Activated CD8-positive, alpha-beta T cell treated with anti-CD3 and anti-CD28 coated beads, Interleukin-2, amount 10 ng/mL, durations not matched to agents 7 days and 5 days (primary cell): ENCODE data around the gene OR2V2. TPM values are rescaled to one million over a fixed set of nuclear protein-coding genes. Genes with fewer than 3 reads are reported as not detected.
"Not testable (repeated sequence)": the region's sequence is repeated elsewhere in the genome, so short reads cannot be mapped to it uniquely, and the experiment has no call there.

Source experiments
- ATAC-seq: fragments of 150-1000 bp; cut with Tn5 transposase; one replicate; pipeline ENCODE4 v1.10.0; 2021; ENCODE audit warnings: moderate library complexity
- CTCF ChIA-PET: fragments of 350-600 bp; sonication (Branson Sonifier 250); formaldehyde crosslinking; loops from one replicate; lab custom pipeline; 2021; ENCODE audit warnings: antibody characterized with exemption; lab: Charles Lee
- POLR2A ChIA-PET: fragments of 350-600 bp; sonication (Branson Sonifier 250); formaldehyde crosslinking; loops from one replicate; lab custom pipeline; 2021; ENCODE audit warnings: antibody characterized with exemption; lab: Charles Lee
- DNase-seq: peaks from one replicate; pipeline ENCODE4 v3.0.0-alpha.2; 2020
- H3K27ac Mint-ChIP-seq: one replicate; pipeline ENCODE4 v1.8.0; 2021; ENCODE audit warnings: mild to moderate bottlenecking, mixed read lengths
- H3K27me3 Mint-ChIP-seq: one replicate; pipeline ENCODE4 v1.8.0; 2021; ENCODE audit warnings: low read depth, mixed read lengths
- H3K36me3 Mint-ChIP-seq: one replicate; pipeline ENCODE4 v1.8.0; 2021; ENCODE audit warnings: low read depth, mixed read lengths
- H3K4me1 Mint-ChIP-seq: one replicate; pipeline ENCODE4 v1.8.0; 2021; ENCODE audit warnings: low read depth, mixed read lengths
- H3K4me3 Mint-ChIP-seq: one replicate; pipeline ENCODE4 v1.8.0; 2021; ENCODE audit warnings: mild to moderate bottlenecking, mixed read lengths
- H3K9me3 Mint-ChIP-seq: one replicate; pipeline ENCODE4 v1.8.0; 2022; ENCODE audit warnings: mixed read lengths; ENCODE audit not compliant: insufficient read depth
- total RNA-seq, 2 experiments: library from RNA; stranded (reverse); gene quantifications; one replicate each; pipeline ENCODE4 v1.2.3, GENCODE V29; 2021

OR2V2 gene
- total RNA-seq, 2 experiments from 2014 or later, result not detected

DNA sequence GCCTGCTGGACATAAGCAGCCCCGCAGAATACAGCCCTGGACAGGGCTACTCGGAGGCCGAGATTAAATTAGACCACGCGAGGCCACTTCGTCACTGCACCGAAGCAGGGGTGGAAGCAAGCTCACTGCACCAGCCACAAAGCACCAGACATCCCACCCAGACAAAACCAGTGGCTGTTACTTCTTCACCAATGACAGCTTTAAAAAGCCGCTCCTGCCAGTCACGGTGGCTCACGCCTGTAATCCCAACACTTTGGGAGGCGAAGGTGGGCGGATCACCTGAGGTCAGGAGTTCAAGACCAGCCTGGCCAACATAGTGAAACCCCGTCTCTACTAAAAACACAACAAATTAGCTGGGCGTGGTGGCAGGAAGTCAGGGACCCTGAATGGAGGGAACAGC is 30.2 kb downstream of the OR2V2 start:
- not testable (repeated sequence) for ATAC-seq, H3K36me3 Mint-ChIP-seq, H3K27ac Mint-ChIP-seq, DNase-seq, H3K27me3 Mint-ChIP-seq, H3K4me3 Mint-ChIP-seq, H3K9me3 Mint-ChIP-seq
- peaks cover 23% of the 10 kb centered on the region for H3K4me1 Mint-ChIP-seq
- ChIA-PET CTCF (interaction anchor here (1.1 kb wide), 1 partner anchor 9 kb away, joined by 6 read pairs; no protein-coding TSS in a partner anchor), POLR2A (interaction anchor here (0.8 kb wide), 1 partner anchor 46 kb away, joined by 3 read pairs; the partner anchor contains the start of gene TRIM41)

DNA sequence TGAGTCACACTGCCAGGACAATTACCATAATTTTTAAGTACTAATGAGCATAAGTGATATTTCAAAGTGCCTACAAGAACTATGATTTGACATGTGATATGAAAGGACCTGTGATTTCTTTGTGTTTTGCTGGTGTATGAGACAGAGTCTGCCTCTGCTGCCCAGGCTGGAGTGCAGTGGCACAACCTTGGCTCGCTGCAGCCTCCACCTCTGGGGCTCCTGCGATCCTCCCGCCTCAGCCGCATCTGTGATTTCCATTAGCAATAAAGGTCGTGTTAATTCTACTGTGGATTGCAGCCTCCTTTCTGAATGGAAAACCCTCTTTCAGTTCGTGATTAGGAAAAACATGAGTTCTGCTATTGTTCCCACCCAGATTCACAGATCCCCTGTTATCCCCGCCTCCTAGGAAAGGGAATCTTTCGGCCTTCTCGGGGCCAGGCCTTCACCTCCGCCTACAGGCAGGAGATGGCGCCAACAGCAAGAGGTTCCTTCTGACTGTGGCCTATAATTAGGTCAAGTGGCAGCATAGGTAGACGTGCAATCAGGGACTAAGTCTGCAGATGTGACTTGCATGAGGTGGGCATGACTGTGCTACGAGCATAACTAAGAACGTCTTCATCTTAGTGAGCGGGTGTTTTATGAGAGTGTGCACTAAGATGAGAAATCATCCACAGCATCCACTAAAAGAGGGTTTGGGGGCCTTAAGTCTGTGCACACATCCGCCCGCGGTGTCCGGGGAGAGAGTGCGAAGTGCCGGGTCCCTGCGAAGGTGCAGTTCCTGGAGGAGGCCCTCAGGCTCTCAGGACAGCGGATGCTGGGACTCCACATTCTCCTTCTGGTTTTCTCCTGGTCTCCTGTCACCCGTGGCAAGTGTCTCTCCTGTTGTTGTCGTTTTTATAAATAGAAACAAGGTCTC is 34.5 kb downstream of the OR2V2 start:
- POLR2A ChIA-PET, result no interaction called here
- DNase-seq (peak; percentile 77), ATAC-seq (peak; percentile 69)
- Mint-ChIP-seq H3K36me3 (no peaks in the 10 kb centered on the region), H3K4me3 (no peak overlapping the region), H3K27me3 (no peaks in the 10 kb centered on the region), H3K9me3 (no peaks in the 10 kb centered on the region), H3K27ac (peak overlapping the region; percentile 15), H3K4me1 (peaks cover 34% of the 10 kb centered on the region)
- CTCF ChIA-PET, result interaction anchor here (1.0 kb wide), 1 partner anchor 26 kb away, joined by 4 read pairs; no protein-coding TSS in a partner anchor

DNA sequence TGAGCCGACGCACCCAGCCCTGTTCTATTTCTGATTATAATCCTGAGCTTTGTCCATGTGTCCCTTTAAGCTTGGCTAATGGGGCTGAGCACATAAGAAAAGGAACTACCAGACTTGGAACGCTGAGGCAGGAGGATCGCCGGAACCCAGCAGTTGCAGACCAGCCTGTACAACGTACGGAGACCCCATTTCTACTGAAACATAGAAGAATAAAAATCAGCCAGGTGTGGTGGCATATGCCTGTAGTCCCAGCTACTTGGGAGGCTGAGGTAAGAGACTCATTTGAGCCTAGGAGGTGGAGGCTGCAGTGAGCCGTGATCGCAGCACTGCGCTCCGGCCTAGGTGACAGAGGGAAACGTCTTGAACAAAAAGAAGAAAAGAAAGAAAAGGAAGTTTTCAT is 35.3 kb downstream of the OR2V2 start:
- ATAC-seq (no peak), DNase-seq (no peak)
- no peaks in the 10 kb centered on the region for H3K9me3 Mint-ChIP-seq
- POLR2A ChIA-PET, result no interaction called here
- CTCF ChIA-PET, result interaction anchor here (1.0 kb wide), 1 partner anchor 25 kb away, joined by 4 read pairs; no protein-coding TSS in a partner anchor
- no peaks in the 10 kb centered on the region for H3K36me3 Mint-ChIP-seq
- H3K27me3 Mint-ChIP-seq, result no peaks in the 10 kb centered on the region
- H3K27ac Mint-ChIP-seq, result peak overlapping the region; percentile 56
- peak overlapping the region; percentile 54 for H3K4me3 Mint-ChIP-seq
- H3K4me1 Mint-ChIP-seq, result peaks cover 38% of the 10 kb centered on the region

DNA sequence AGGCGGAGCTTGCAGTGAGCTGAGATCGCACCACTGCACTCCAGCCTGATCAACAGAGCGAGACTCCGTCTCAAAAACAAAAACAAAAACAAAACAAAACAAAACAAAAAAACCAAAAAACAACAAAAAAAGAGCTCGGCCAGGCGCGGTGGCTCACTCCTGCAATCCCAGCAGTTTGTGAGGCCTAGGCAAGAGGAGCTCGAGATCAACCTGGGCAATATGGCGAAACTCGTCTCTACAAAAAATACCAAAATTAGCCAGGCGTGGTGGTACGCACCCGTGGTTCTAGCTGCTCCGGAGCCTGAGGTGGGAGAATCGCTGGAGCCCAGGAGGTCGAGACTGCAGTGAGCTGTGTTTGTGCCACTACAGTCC is 37.4 kb downstream of the OR2V2 start:
- no peak for ATAC-seq
- no peak for DNase-seq
- Mint-ChIP-seq H3K27ac (peak overlapping the region; percentile 90), H3K4me1 (peaks cover 49% of the 10 kb centered on the region), H3K27me3 (no peaks in the 10 kb centered on the region), H3K4me3 (peak overlapping the region; percentile 84), H3K9me3 (no peaks in the 10 kb centered on the region), H3K36me3 (peaks cover 7% of the 10 kb centered on the region)
- ChIA-PET CTCF (interaction anchor here (0.7 to 2.4 kb wide), 17 partner anchors 8 to 76 kb away, joined by 3 to 25 read pairs (median 4); partner anchors contain the start of genes TRIM41, TRIM52 and TRIM7), POLR2A (interaction anchor here (0.6 to 2.1 kb wide), 12 partner anchors 10 to 354 kb away, joined by 3 to 12 read pairs (median 3); partner anchors contain the start of genes RACK1, TRIM41 and TRIM52)

DNA sequence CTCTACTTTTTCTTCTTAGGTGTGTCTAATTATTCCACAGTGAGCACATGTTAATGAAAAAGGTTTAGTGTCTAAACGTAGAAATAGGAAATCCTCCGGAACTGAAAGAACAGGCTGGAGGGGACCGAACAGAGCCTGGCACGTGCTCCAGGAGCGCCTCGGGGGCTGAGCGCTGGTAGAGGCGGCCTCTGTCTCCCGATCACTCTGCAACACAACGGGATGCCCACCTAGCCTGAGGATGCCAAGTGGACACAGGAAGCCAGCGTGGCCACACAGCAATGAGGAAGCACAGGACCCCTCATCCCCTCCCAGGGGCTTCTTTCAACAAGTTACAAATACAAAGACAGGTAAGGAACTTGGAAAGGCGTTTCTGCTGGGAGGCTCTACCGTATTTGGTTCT is 38.2 kb downstream of the OR2V2 start:
- ChIA-PET CTCF (interaction anchor here (0.8 to 2.4 kb wide), 6 partner anchors 13 to 70 kb away, joined by 3 to 25 read pairs (median 12); partner anchors contain the start of gene TRIM41), POLR2A (interaction anchor here (1.1 to 2.1 kb wide), 6 partner anchors 13 to 76 kb away, joined by 3 to 12 read pairs (median 6); partner anchors contain the start of genes TRIM41 and TRIM52)
- H3K27ac Mint-ChIP-seq, result no peak overlapping the region
- no peaks in the 10 kb centered on the region for H3K27me3 Mint-ChIP-seq
- H3K36me3 Mint-ChIP-seq, result peaks cover 7% of the 10 kb centered on the region
- no peak overlapping the region for H3K4me3 Mint-ChIP-seq
- no peaks in the 10 kb centered on the region for H3K9me3 Mint-ChIP-seq
- DNase-seq, result no peak
- no peak for ATAC-seq
- H3K4me1 Mint-ChIP-seq, result peaks cover 55% of the 10 kb centered on the region

DNA sequence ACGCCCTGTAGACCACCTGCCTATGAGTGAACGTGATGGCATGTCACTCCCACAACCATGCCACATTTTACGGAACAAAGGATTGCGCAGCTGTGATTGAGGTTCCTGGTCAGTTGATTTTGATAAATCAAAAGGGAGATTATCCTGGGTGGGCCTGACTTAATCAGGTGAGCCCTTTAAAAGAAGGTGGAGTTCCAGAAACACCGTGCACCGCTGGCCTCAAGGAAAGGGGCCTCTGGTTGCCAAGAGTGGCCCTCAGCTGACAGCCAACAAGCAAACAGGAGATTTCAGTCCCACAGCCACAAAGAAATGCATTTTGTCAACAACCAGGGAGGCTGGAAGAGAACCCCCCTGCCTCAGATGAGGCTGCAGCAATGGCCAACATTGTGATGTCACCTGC is 38.6 kb downstream of the OR2V2 start:
- peaks cover 7% of the 10 kb centered on the region for H3K36me3 Mint-ChIP-seq
- ChIA-PET POLR2A (interaction anchor here (1.9 kb wide), 1 partner anchor 37 kb away, joined by 10 read pairs; the partner anchor contains the start of gene TRIM41), CTCF (interaction anchor here (2.4 kb wide), 1 partner anchor 13 kb away, joined by 25 read pairs; no protein-coding TSS in a partner anchor)
- no peaks in the 10 kb centered on the region for H3K27me3 Mint-ChIP-seq
- H3K9me3 Mint-ChIP-seq, result no peaks in the 10 kb centered on the region
- H3K4me1 Mint-ChIP-seq, result peaks cover 55% of the 10 kb centered on the region
- DNase-seq, result no peak
- H3K4me3 Mint-ChIP-seq, result no peak overlapping the region
- ATAC-seq, result no peak
- no peak overlapping the region for H3K27ac Mint-ChIP-seq

DNA sequence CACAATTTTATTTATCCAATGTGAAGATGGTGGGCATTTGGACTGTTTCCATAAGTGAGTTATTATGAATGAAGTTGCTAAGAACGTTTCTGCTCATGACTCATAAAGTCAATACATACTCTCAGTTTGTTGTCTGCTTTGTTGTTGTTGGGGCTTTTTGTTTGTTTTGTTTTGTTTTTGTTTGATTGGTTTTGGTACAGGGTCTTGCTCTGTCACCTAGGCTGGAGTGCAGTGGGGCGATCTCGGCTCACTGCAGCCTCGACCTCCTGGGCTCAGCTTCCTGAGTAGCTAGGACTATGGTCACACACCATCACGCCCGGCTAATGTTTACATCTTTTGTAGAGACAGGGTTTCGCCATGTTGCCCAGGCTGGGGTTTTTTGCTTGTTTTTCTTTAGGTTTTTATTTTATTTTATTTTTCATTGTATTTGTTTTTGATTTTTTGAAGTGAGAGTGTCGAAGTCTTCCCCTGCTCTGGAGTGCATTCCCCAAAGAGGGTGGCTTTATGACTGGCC is 39.7 kb downstream of the OR2V2 start:
- POLR2A ChIA-PET, result interaction anchor here (1.2 kb wide), 1 partner anchor 42 kb away, joined by 4 read pairs; no protein-coding TSS in a partner anchor
- CTCF ChIA-PET, result interaction anchor here (1.2 to 7.7 kb wide), 4 partner anchors 18 to 37 kb away, joined by 3 to 78 read pairs (median 8); partner anchors contain the start of gene TRIM7
- Mint-ChIP-seq H3K36me3 (peaks cover 11% of the 10 kb centered on the region), H3K4me3 (no peak overlapping the region), H3K4me1 (peaks cover 55% of the 10 kb centered on the region), H3K27ac (no peak overlapping the region), H3K9me3 (no peaks in the 10 kb centered on the region), H3K27me3 (no peaks in the 10 kb centered on the region)
- ATAC-seq (no peak), DNase-seq (no peak)

DNA sequence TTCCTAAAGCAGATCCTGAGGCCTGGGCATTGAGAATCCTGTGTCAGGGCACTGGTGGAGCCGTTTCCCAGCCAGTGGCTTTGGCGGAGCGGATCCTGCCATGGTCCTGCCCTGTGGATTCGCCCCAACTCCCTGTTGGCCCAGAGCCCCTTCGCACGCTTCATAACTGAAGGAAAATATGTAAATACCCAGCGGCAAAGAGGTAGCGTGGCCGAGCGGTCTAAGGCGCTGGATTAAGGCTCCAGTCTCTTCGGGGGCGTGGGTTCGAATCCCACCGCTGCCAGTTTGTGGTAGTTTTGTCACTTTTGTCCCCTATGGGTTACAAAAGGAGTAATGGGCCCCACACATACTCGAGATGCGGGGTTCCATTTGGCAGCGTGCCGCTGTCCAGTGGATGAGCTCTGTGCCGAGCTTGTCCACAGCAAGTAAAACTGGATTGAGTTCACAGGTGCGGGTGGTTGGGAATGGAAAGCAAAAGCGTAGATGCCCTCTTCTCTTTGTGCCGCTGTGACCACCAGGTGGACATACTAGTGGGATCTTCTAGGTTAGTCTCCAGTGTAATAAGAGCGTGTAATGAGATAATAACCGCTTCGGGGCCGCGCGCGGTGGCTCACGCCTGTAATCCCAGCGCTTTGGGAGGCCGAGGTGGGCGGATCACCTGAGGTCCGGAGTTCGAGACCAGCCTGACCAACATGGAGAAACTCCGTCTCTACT is 40.3 kb downstream of the OR2V2 start:
- DNase-seq (peak; percentile 70), ATAC-seq (no peak)
- Mint-ChIP-seq H3K27ac (peak overlapping the region; percentile 94), H3K4me3 (peak overlapping the region; percentile 92), H3K4me1 (peaks cover 56% of the 10 kb centered on the region), H3K9me3 (no peaks in the 10 kb centered on the region), H3K36me3 (peaks cover 11% of the 10 kb centered on the region), H3K27me3 (no peaks in the 10 kb centered on the region)
- ChIA-PET POLR2A (interaction anchor here (1.1 to 5.9 kb wide), 6 partner anchors 18 to 377 kb away, joined by 3 to 34 read pairs (median 10); partner anchors contain the start of genes TRIM41 and TRIM52), CTCF (interaction anchor here (1.0 to 7.7 kb wide), 7 partner anchors 11 to 56 kb away, joined by 3 to 78 read pairs (median 4); partner anchors contain the start of genes RACK1 and TRIM7)

DNA sequence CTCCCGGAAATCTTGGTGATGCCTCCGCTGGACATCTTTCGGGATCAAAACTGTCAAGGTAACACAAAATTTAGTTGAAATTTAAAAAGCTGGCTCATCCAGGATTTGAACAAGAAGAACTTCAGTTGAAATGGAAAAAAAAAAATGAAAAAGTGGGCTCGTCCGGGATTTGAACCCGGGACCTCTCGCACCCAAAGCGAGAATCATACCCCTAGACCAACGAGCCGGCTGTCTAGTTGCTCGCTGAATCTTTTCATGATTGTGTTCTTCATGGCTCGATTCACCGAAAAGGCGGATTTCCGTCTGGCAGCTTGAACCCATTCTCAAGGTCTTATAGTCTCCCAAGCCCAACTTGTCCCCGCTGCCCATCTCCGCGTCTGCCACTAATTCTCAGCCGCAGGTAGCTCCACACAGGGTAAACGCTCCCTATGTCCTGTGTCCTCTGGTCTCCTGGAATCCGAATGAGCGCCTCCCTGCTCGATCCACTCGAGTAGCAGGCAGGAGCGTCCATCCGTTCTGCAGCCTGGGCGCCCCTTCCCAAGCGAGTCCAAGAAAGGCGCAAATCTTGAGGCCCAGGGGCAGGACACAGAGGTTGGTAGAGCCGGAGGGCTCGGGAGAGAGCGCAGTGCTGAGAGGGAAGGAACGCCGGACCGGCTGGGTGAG is 41.4 kb downstream of the OR2V2 start:
- peak; percentile 6 for ATAC-seq
- Mint-ChIP-seq H3K27ac (peak overlapping the region; percentile 94), H3K27me3 (no peaks in the 10 kb centered on the region), H3K36me3 (peaks cover 11% of the 10 kb centered on the region), H3K4me3 (peak overlapping the region; percentile 92), H3K9me3 (no peaks in the 10 kb centered on the region), H3K4me1 (peaks cover 61% of the 10 kb centered on the region)
- peak; percentile 88 for DNase-seq
- CTCF ChIA-PET, result interaction anchor here (1.0 to 7.7 kb wide), 7 partner anchors 10 to 55 kb away, joined by 3 to 78 read pairs (median 4); partner anchors contain the start of genes RACK1, TRIM41 and TRIM7
- POLR2A ChIA-PET, result interaction anchor here (0.6 to 5.9 kb wide), 9 partner anchors 16 to 379 kb away, joined by 3 to 34 read pairs (median 6); partner anchors contain the start of genes RACK1, TRIM41, TRIM52 and TRIM7

DNA sequence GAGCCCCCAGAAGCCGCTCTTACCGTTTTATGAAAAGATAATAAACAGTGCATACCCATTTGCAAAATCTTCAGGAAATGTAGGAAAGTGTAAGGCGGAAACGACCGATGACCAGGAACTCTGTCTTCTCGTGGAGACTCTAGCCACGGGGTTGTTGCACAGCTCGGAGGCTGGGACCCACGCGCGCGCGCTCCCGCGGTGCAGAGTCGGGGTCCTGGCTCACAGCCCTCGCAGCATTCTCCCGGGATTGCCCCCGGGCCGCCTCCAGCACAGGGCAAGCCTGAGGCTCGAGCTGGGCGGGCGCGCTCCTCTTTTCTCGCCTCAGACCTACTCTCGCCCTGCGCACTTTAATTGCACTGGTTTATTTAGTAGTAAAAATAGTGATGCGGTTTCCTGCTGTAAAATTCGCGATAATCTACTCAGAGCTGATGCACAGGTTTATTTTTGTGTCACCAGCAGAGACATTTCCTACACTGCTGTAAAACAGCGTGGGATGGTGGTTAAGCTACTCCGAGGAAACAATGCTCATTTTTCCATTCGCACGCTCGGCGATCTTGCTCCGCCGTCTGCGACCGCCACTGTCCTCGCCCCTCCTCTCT is 42.1 kb downstream of the OR2V2 start:
- Mint-ChIP-seq H3K4me1 (peaks cover 56% of the 10 kb centered on the region), H3K4me3 (peak overlapping the region; percentile 92), H3K27me3 (no peaks in the 10 kb centered on the region), H3K9me3 (no peaks in the 10 kb centered on the region), H3K36me3 (peaks cover 11% of the 10 kb centered on the region), H3K27ac (peak overlapping the region; percentile 94)
- CTCF ChIA-PET, result interaction anchor here (0.8 to 7.7 kb wide), 8 partner anchors 9 to 33 kb away, joined by 3 to 78 read pairs (median 4); partner anchors contain the start of genes TRIM41 and TRIM7
- POLR2A ChIA-PET, result interaction anchor here (0.9 to 5.9 kb wide), 10 partner anchors 15 to 379 kb away, joined by 3 to 34 read pairs (median 6); partner anchors contain the start of genes RACK1, TRIM41, TRIM52 and TRIM7
- DNase-seq, result peak; percentile 64
- peak; percentile 14 for ATAC-seq
